Measurements from ENCODE around the gene TUBA4A.
"Not testable (repeated sequence)": the region's sequence is repeated elsewhere in the genome, so short reads cannot be mapped to it uniquely, and the experiment has no call there.

DNA sequence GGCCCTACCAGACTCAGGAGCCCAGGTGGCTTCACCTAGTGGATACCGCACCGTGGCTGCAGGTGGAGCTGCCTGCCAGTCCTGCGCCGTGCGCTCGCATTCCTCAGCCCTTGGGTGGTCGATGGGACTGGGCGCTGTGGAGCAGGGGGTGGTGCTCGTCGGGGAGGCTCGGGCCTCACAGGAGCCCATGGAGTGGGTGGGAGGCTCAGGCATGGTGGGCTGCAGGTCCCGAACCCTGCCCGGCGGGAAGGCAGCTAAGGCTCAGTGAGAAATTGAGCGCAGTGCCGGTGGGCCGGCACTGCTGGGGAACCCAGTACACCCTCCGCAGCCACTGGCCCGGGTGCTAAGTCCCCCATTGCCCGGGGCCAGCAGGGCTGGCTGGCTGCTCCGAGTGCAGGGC is 52.4 kb downstream of the TUBA4A start:
- TF ChIP-seq, protein P1, sequence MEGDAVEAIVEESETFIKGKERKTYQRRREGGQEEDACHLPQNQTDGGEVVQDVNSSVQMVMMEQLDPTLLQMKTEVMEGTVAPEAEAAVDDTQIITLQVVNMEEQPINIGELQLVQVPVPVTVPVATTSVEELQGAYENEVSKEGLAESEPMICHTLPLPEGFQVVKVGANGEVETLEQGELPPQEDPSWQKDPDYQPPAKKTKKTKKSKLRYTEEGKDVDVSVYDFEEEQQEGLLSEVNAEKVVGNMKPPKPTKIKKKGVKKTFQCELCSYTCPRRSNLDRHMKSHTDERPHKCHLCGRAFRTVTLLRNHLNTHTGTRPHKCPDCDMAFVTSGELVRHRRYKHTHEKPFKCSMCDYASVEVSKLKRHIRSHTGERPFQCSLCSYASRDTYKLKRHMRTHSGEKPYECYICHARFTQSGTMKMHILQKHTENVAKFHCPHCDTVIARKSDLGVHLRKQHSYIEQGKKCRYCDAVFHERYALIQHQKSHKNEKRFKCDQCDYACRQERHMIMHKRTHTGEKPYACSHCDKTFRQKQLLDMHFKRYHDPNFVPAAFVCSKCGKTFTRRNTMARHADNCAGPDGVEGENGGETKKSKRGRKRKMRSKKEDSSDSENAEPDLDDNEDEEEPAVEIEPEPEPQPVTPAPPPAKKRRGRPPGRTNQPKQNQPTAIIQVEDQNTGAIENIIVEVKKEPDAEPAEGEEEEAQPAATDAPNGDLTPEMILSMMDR (IDR thresholded peaks at IDR 0.05 in 8 of 11, conservative IDR thresholded peaks at IDR 0.05 in 3 of 11) = not testable (repeated sequence)
- not testable (repeated sequence) for TF ChIP-seq POLR2A, POLR2AphosphoS5 (IDR thresholded peaks at IDR 0.05)

All from spleen (tissue), 7 donors.